ENCODE results near the gene CXCR2. TPM values are rescaled to one million over a fixed set of nuclear protein-coding genes. Genes with fewer than 3 reads are reported as not detected.
A peak's percentile ranks its signal among the peaks of the same experiment; 100 is the strongest.

The CXCR2 gene
- total RNA-seq, 1 experiment from 2014 or later, result not detected

DNA sequence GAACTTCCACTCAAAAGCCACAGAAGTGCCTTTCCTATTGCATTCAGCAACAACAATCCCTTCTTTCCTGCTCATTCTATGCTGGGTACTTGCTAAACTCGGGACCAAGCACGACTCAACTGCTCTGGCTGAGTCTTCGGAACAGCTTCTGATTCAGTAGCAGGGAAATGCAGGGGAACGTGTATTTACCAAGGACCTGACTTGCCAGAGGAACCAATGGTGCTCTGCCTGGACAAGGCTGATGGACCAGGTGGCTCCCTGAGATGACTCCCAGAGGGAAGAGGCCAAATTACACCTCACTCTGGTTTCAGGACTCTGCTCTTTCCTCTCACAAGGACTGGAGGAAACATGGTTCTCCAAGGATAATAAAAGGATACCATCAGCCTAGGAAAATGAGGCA, 12.2 kb downstream of the CXCR2 start:
- TF ChIP-seq, protein P1, sequence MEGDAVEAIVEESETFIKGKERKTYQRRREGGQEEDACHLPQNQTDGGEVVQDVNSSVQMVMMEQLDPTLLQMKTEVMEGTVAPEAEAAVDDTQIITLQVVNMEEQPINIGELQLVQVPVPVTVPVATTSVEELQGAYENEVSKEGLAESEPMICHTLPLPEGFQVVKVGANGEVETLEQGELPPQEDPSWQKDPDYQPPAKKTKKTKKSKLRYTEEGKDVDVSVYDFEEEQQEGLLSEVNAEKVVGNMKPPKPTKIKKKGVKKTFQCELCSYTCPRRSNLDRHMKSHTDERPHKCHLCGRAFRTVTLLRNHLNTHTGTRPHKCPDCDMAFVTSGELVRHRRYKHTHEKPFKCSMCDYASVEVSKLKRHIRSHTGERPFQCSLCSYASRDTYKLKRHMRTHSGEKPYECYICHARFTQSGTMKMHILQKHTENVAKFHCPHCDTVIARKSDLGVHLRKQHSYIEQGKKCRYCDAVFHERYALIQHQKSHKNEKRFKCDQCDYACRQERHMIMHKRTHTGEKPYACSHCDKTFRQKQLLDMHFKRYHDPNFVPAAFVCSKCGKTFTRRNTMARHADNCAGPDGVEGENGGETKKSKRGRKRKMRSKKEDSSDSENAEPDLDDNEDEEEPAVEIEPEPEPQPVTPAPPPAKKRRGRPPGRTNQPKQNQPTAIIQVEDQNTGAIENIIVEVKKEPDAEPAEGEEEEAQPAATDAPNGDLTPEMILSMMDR (conservative IDR thresholded peaks at IDR 0.05; ENCODE audit: low read depth, low read length), result no peak
- Histone ChIP-seq H3K27ac (ENCODE audit: low read length) (no peak overlapping the region), H4K20me1 (ENCODE audit: low read length) (no peaks in the 10 kb centered on the region), H3K4me1 (ENCODE audit: insufficient read depth, low read length) (no peaks in the 10 kb centered on the region), H3K4me2 (ENCODE audit: low read length) (no peak overlapping the region), H2AFZ (ENCODE audit: low read length) (no peak overlapping the region), H3K36me3 (ENCODE audit: low read depth, low read length) (no peaks in the 10 kb centered on the region), H3K27me3 (ENCODE audit: low read length) (peaks cover 75% of the 10 kb centered on the region), H3K9me2 (replicated peaks; ENCODE audit: low read length) (no peaks in the 10 kb centered on the region), H3K4me3 (ENCODE audit: low read length) (no peak overlapping the region), H3K79me2 (ENCODE audit: low read length) (no peaks in the 10 kb centered on the region), H3K9ac (ENCODE audit: low read length) (no peak overlapping the region), H3K9me3 (ENCODE audit: low read length) (no peaks in the 10 kb centered on the region), H3F3A (ENCODE audit: low read length, unreplicated experiment) (no peaks in the 10 kb centered on the region)
- CTCF ChIA-PET, result no interaction called here
- intact Hi-C loops (cut with micrococcal nuclease), result no loop called here
- ATAC-seq, result no peak
- POLR2A ChIA-PET (ENCODE audit: unreplicated experiment), result no interaction called here
- BruUV-seq (replicated peaks), result no TSS peak
- DNase-seq, result no peak

DNA sequence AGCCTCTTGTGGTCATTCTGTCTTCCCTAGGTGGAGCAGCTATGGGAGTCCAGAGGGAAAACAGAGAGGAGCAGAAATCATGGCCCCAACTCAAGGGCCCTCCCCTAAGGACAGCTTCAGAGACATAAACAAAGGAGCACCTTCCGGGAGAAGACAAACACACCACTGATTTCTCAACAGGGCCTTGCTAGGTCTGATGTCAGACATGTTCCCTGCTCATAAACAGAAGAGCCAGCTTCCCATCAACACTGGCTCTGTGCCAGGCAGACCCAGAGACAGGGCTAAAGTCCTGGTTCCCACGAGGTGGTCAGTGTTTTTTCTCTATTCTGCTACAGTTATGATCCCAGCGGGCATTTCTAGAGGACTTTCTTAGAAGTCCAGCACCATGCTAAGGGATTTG, 19.3 kb downstream of the CXCR2 start:
- Histone ChIP-seq H4K20me1 (ENCODE audit: low read length) (no peaks in the 10 kb centered on the region), H3K9me3 (ENCODE audit: low read length) (no peaks in the 10 kb centered on the region), H3K4me2 (ENCODE audit: low read length) (no peak overlapping the region), H3K36me3 (ENCODE audit: low read depth, low read length) (no peaks in the 10 kb centered on the region), H3K4me3 (ENCODE audit: low read length) (no peak overlapping the region), H3K27me3 (ENCODE audit: low read length) (peaks cover 17% of the 10 kb centered on the region), H2AFZ (ENCODE audit: low read length) (no peak overlapping the region), H3K79me2 (ENCODE audit: low read length) (no peaks in the 10 kb centered on the region), H3K9me2 (replicated peaks; ENCODE audit: low read length) (no peaks in the 10 kb centered on the region), H3F3A (ENCODE audit: low read length, unreplicated experiment) (no peaks in the 10 kb centered on the region), H3K9ac (ENCODE audit: low read length) (no peak overlapping the region), H3K27ac (ENCODE audit: low read length) (no peak overlapping the region), H3K4me1 (ENCODE audit: insufficient read depth, low read length) (no peaks in the 10 kb centered on the region)
- ATAC-seq (no peak), DNase-seq (no peak)
- ChIA-PET CTCF (no interaction called here), POLR2A (ENCODE audit: unreplicated experiment) (no interaction called here)
- BruUV-seq (replicated peaks), result no TSS peak
- intact Hi-C loops (cut with micrococcal nuclease), result no loop called here
- no peak for TF ChIP-seq EZH2phosphoT487 (IDR thresholded peaks at IDR 0.05; ENCODE audit: borderline replicate concordance, low read length)
- no peak for TF ChIP-seq EZH2 (IDR thresholded peaks at IDR 0.05; ENCODE audit: low read length, unreplicated experiment)
- TF ChIP-seq, protein P1 (conservative IDR thresholded peaks at IDR 0.05; ENCODE audit: low read depth, low read length), result no peak

DNA sequence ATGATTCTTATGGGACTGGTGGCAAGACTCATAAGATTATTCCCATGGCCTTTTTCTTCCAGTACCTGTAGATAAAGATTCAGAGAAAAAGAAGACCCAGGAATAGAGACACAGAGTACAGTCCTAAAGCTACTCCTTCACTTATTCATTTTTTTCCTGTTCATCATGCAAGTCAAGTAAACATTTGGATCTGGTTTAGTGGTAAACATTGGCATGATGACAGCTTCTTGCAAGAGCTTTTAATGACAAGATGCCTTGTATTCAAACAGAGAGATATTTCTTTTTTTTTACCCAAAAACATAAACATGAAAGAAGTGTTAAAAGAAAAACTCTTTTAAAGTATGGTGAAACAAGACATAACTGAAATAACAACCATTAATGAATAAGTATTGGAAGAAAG, 20.2 kb downstream of the CXCR2 start:
- intact Hi-C loops (cut with micrococcal nuclease), result no loop called here
- no peak overlapping the region for H3K4me3 ChIP-seq (ENCODE audit: low read length)
- H3K27ac ChIP-seq (ENCODE audit: low read length), result no peak overlapping the region
- DNase-seq (peak; percentile 30), ATAC-seq (no peak)
- H3K36me3 ChIP-seq (ENCODE audit: low read depth, low read length), result no peaks in the 10 kb centered on the region
- ChIA-PET POLR2A (ENCODE audit: unreplicated experiment) (no interaction called here), CTCF (no interaction called here)
- no peak overlapping the region for H3K9ac ChIP-seq (ENCODE audit: low read length)
- peaks cover 11% of the 10 kb centered on the region for H3K27me3 ChIP-seq (ENCODE audit: low read length)
- TF ChIP-seq, protein P1 (conservative IDR thresholded peaks at IDR 0.05; ENCODE audit: low read depth, low read length), result no peak
- TF ChIP-seq EZH2 (IDR thresholded peaks at IDR 0.05; ENCODE audit: low read length, unreplicated experiment) (no peak), EZH2phosphoT487 (IDR thresholded peaks at IDR 0.05; ENCODE audit: borderline replicate concordance, low read length) (no peak)
- H2AFZ ChIP-seq (ENCODE audit: low read length), result no peak overlapping the region
- no TSS peak for BruUV-seq (replicated peaks)
- no peaks in the 10 kb centered on the region for H3K79me2 ChIP-seq (ENCODE audit: low read length)
- H3K9me3 ChIP-seq (ENCODE audit: low read length), result no peaks in the 10 kb centered on the region
- no peaks in the 10 kb centered on the region for H3F3A ChIP-seq (ENCODE audit: low read length, unreplicated experiment)
- no peak overlapping the region for H3K4me2 ChIP-seq (ENCODE audit: low read length)
- no peaks in the 10 kb centered on the region for H4K20me1 ChIP-seq (ENCODE audit: low read length)
- H3K4me1 ChIP-seq (ENCODE audit: insufficient read depth, low read length), result no peaks in the 10 kb centered on the region
- H3K9me2 ChIP-seq (replicated peaks; ENCODE audit: low read length), result no peaks in the 10 kb centered on the region

Measured in PC-3 (cell line).